Endodermal cell (in vitro differentiated cells): ENCODE measurements around the gene ZNHIT3. TPM values are rescaled to one million over a fixed set of nuclear protein-coding genes. Genes with fewer than 3 reads are reported as not detected.
A peak's percentile ranks its signal among the peaks of the same experiment; 100 is the strongest.

Experiments used
- DNase-seq: peaks from one replicate; pipeline ENCODE4 v3.0.0-alpha.2; 2017
- H3K27ac ChIP-seq: 2 replicates; pipeline ENCODE4 v1.5.1; 2013; ENCODE audit warnings: mild to moderate bottlenecking, low read depth, low read length, moderate library complexity
- H3K27me3 ChIP-seq: 2 replicates; pipeline ENCODE4 v1.6.1; 2013; ENCODE audit warnings: mild to moderate bottlenecking, low read length, moderate library complexity; ENCODE audit not compliant: insufficient read depth, control insufficient read depth, poor library complexity, severe bottlenecking
- H3K36me3 ChIP-seq: 2 replicates; pipeline ENCODE4 v1.7.0; 2013; ENCODE audit warnings: mild to moderate bottlenecking, low read length, moderate library complexity; ENCODE audit not compliant: control insufficient read depth, insufficient read depth
- H3K4me1 ChIP-seq: one replicate; pipeline ENCODE4 v1.7.0; 2013; ENCODE audit warnings: low read length; ENCODE audit not compliant: control insufficient read depth, insufficient read depth
- H3K4me3 ChIP-seq: 2 replicates; pipeline ENCODE4 v1.5.1; 2013; ENCODE audit warnings: mild to moderate bottlenecking, low read length, moderate library complexity
- H3K9ac ChIP-seq: 2 replicates; pipeline ENCODE4 v1.6.1; 2013; ENCODE audit warnings: mild to moderate bottlenecking, low read length, moderate library complexity; ENCODE audit not compliant: poor library complexity, severe bottlenecking; ENCODE audit errors: extremely low read depth
- H3K9me3 ChIP-seq: 2 replicates; pipeline ENCODE4 v1.6.1; 2013; ENCODE audit warnings: mild to moderate bottlenecking, low read length, moderate library complexity; ENCODE audit not compliant: control insufficient read depth
- H3K27ac Mint-ChIP-seq: 2 replicates; pipeline ENCODE4 v1.8.0; 2020; ENCODE audit warnings: mixed read lengths
- H3K27me3 Mint-ChIP-seq: 2 replicates; pipeline ENCODE4 v1.8.0; 2021; ENCODE audit warnings: mild to moderate bottlenecking, mixed read lengths; ENCODE audit not compliant: insufficient read depth
- H3K36me3 Mint-ChIP-seq: 2 replicates; pipeline ENCODE4 v1.8.0; 2020; ENCODE audit warnings: low read depth, mixed read lengths
- H3K4me1 Mint-ChIP-seq: 2 replicates; pipeline ENCODE4 v1.8.0; 2020; ENCODE audit warnings: mixed read lengths
- H3K4me3 Mint-ChIP-seq: 2 replicates; pipeline ENCODE4 v1.8.0; 2020; ENCODE audit warnings: mild to moderate bottlenecking, moderate library complexity, mixed read lengths
- H3K9me3 Mint-ChIP-seq: 2 replicates; pipeline ENCODE4 v1.8.0; 2020; ENCODE audit warnings: mild to moderate bottlenecking, mixed read lengths
- CTCF ChIP-seq: fragments of 200-600 bp; sonication (generic); conservative IDR thresholded peaks from 2 replicates; pipeline ENCODE4 v1.5.0; 2021; ENCODE audit warnings: antibody characterized with exemption, mild to moderate bottlenecking
- WGBS, 2 experiments: methylation state at CpG; one replicate each; pipeline versions ENCODE4 v1.1.5 to v1.1.7; 2013; ENCODE audit warnings: missing lambda C conversion rate in 2 of 2, mixed read lengths in 1 of 2; ENCODE audit not compliant: insufficient coverage in 1 of 2, insufficient read length in 1 of 2; 5-methylcytosine and 5-hydroxymethylcytosine counted together
- total RNA-seq, 2 donors: library from RNA; stranded (reverse); fragmentation: NEBNext Ultra II Directional in 1 of 2; extraction: Animal tissue kit (Norgen Biotek cat#: 25700) in 1 of 2; gene quantifications; 2 replicates in 1 of 2; 3 replicates in 1 of 2; pipeline ENCODE4 v1.2.1, GENCODE V29; 2021

The ZNHIT3 gene
- total RNA-seq, 2 donors from 2014 or later = 59.6 to 67.3 TPM

- Mint-ChIP-seq H3K9me3 (no peaks in the 10 kb centered on the region), H3K4me1 (peaks cover 4% of the 10 kb centered on the region), H3K4me3 (peak within 1 kb of the TSS; percentile 88), H3K36me3 (peaks cover 48% of the 10 kb centered on the region), H3K27ac (peak within 1 kb of the TSS; percentile 99), H3K27me3 (no peaks in the 10 kb centered on the region)
- DNase-seq = peak; percentile 99
- peaks cover 7% of the 10 kb centered on the region for H3K4me1 ChIP-seq
- H3K4me3 ChIP-seq = peak within 1 kb of the TSS; percentile 92
- H3K9me3 ChIP-seq = no peaks in the 10 kb centered on the region
- WGBS, 2 experiments = 0% methylated on average over 30 to 83 of the region's 83 CpGs
- no peak for TF ChIP-seq CTCF
- peak within 1 kb of the TSS; percentile 91 for H3K9ac ChIP-seq
- H3K36me3 ChIP-seq = peaks cover 51% of the 10 kb centered on the region
- no peaks in the 10 kb centered on the region for H3K27me3 ChIP-seq
- peak within 1 kb of the TSS; percentile 93 for H3K27ac ChIP-seq
Measured at GRCh38 chr17:36534840-36535668, 48.6 kb downstream of the ZNHIT3 start, which contains the start of the genes MYO19 and PIGW. Gene MYO19 (minus strand): TSS chr17:36534868. CDS start chr17:36532538, 2,330 bp downstream. Gene PIGW (plus strand): TSS chr17:36534987. CDS start chr17:36537102, 2,115 bp downstream.

DNA sequence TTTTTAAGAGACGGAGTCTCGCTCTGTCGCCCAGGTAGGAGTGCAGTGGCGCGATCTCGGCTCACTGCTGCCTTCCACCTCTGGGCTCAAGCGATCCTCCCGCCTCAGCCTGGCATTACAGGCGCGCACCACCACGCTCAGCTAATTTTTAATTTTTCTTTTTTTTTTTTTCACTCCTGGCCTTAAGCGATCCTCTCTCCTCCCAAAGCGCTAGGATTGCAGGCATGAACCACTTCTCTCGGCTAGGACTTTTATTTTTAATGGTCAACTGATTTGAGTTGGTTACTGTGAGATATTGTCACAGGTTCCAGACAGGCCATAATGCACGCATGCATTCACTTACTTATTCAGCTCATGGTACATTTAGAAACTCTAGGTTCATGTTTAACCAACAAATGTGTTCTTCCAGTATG, 49.2 kb downstream of the ZNHIT3 start:
- 12 to 75% methylated on average over 1 to 14 of the region's 15 CpGs for WGBS, 2 experiments
- peak overlapping the region; percentile 88 for H3K4me3 Mint-ChIP-seq
- H3K4me3 ChIP-seq = peak overlapping the region; percentile 92
- no peaks in the 10 kb centered on the region for H3K9me3 Mint-ChIP-seq
- H3K9me3 ChIP-seq = no peaks in the 10 kb centered on the region
- no peaks in the 10 kb centered on the region for H3K27me3 ChIP-seq
- DNase-seq = no peak
- peak overlapping the region; percentile 91 for H3K9ac ChIP-seq
- H3K4me1 Mint-ChIP-seq = peaks cover 4% of the 10 kb centered on the region
- H3K27me3 Mint-ChIP-seq = no peaks in the 10 kb centered on the region
- no peak for TF ChIP-seq CTCF
- peaks cover 46% of the 10 kb centered on the region for H3K36me3 Mint-ChIP-seq
- peak overlapping the region; percentile 39 for H3K27ac ChIP-seq
- H3K4me1 ChIP-seq = peaks cover 7% of the 10 kb centered on the region
- H3K27ac Mint-ChIP-seq = peak overlapping the region; percentile 99
- peaks cover 48% of the 10 kb centered on the region for H3K36me3 ChIP-seq

GRCh38 chr17:36540696-36541095, 54.2 kb downstream of the ZNHIT3 start:
- DNase-seq = no peak
- H3K4me1 ChIP-seq = no peaks in the 10 kb centered on the region
- peaks cover 21% of the 10 kb centered on the region for H3K36me3 ChIP-seq
- H3K4me1 Mint-ChIP-seq = peaks cover 3% of the 10 kb centered on the region
- H3K9ac ChIP-seq = no peak overlapping the region
- no peak overlapping the region for H3K4me3 ChIP-seq
- WGBS, 2 experiments = 93 to 94% methylated on average over 3 of the region's 3 CpGs
- no peak overlapping the region for H3K27ac Mint-ChIP-seq
- H3K36me3 Mint-ChIP-seq = peaks cover 23% of the 10 kb centered on the region
- H3K4me3 Mint-ChIP-seq = no peak overlapping the region
- no peaks in the 10 kb centered on the region for H3K9me3 ChIP-seq
- no peaks in the 10 kb centered on the region for H3K27me3 Mint-ChIP-seq
- no peak for TF ChIP-seq CTCF
- H3K9me3 Mint-ChIP-seq = no peaks in the 10 kb centered on the region
- H3K27me3 ChIP-seq = no peaks in the 10 kb centered on the region
- H3K27ac ChIP-seq = no peak overlapping the region
